Mammary epithelial cell (primary cell): ENCODE data around the gene SKI.

Source experiments
- EZH2 ChIP-seq: IDR thresholded peaks from 2 replicates; pipeline ENCODE4 v1.6.1; 2012; ENCODE audit warnings: low read length, inconsistent platforms, borderline replicate concordance
- TF ChIP-seq, protein P1 (sequence below), 2 donors: IDR thresholded peaks in 1 of 2; conservative IDR thresholded peaks in 1 of 2; 2 replicates each; pipeline ENCODE4 v1.5.1; 2011 to 2012; ENCODE audit warnings: inconsistent platforms in 2 of 2, low read length in 2 of 2, mild to moderate bottlenecking in 2 of 2, control low read depth in 1 of 2, low read depth in 1 of 2; ENCODE audit not compliant: insufficient read depth in 1 of 2; ENCODE audit errors: extremely low read depth in 1 of 2

GRCh38 chr1:2318314-2319278 lies 90.5 kb downstream of the SKI start:
- TF ChIP-seq, protein P1, sequence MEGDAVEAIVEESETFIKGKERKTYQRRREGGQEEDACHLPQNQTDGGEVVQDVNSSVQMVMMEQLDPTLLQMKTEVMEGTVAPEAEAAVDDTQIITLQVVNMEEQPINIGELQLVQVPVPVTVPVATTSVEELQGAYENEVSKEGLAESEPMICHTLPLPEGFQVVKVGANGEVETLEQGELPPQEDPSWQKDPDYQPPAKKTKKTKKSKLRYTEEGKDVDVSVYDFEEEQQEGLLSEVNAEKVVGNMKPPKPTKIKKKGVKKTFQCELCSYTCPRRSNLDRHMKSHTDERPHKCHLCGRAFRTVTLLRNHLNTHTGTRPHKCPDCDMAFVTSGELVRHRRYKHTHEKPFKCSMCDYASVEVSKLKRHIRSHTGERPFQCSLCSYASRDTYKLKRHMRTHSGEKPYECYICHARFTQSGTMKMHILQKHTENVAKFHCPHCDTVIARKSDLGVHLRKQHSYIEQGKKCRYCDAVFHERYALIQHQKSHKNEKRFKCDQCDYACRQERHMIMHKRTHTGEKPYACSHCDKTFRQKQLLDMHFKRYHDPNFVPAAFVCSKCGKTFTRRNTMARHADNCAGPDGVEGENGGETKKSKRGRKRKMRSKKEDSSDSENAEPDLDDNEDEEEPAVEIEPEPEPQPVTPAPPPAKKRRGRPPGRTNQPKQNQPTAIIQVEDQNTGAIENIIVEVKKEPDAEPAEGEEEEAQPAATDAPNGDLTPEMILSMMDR (conservative IDR thresholded peaks at IDR 0.05 in 1 of 2, IDR thresholded peaks at IDR 0.05 in 1 of 2; ENCODE audit: extremely low read depth in 1 of 2, insufficient read depth in 1 of 2, low read depth in 1 of 2, low read length in 2 of 2): no peak
- TF ChIP-seq EZH2: no peak
